IMR-90 (cell line): ENCODE results near the gene GSTK1. TPM values are rescaled to one million over a fixed set of nuclear protein-coding genes. Genes with fewer than 3 reads are reported as not detected.

Experiments
- ATAC-seq: fragments of 200-7000 bp; cut with Tn5 transposase; 2 replicates; pipeline ENCODE4 v1.9.1; 2020; ENCODE audit warnings: low read depth, mild to moderate bottlenecking, moderate library complexity
- BruUV-seq: library from RNA; stranded (reverse); fragments of 400-500 nt; replicated peaks from 2 replicates; lab custom pipeline; 2021; lab: Mats Ljungman, UMichigan
- CTCF ChIA-PET: fragments of 300-600 bp; formaldehyde crosslinking; extraction: SDS; loops from one replicate; lab custom pipeline; 2021; ENCODE audit warnings: antibody characterized with exemption; lab: Yijun Ruan, JAX
- POLR2A ChIA-PET: fragments of 300-600 bp; sonication (Branson Sonifier 250); formaldehyde crosslinking; loops from one replicate; lab custom pipeline; 2022; ENCODE audit warnings: antibody characterized with exemption; ENCODE audit not compliant: unreplicated experiment; lab: Charles Lee
- DNase-seq: peaks from one replicate; pipeline ENCODE4 v3.0.0; 2013
- H2AFZ ChIP-seq: replicated peaks from 2 replicates; pipeline ENCODE3; 2013; ENCODE audit warnings: low read length, mild to moderate bottlenecking; ENCODE audit not compliant: poor library complexity
- H2AK5ac ChIP-seq: 2 replicates; pipeline ENCODE4 v1.6.1; 2013; ENCODE audit warnings: low read depth, low read length, inconsistent platforms
- H2AK9ac ChIP-seq: replicated peaks from 2 replicates; pipeline ENCODE3; 2013; ENCODE audit warnings: mild to moderate bottlenecking, low read depth, low read length, moderate library complexity; ENCODE audit not compliant: poor library complexity
- H2BK120ac ChIP-seq: 2 replicates; pipeline ENCODE4 v1.6.1; 2013; ENCODE audit warnings: low read depth, low read length, inconsistent platforms
- H2BK15ac ChIP-seq: 3 replicates; pipeline ENCODE4 v1.6.1; 2013; ENCODE audit warnings: low read depth, low read length, inconsistent platforms
- H2BK20ac ChIP-seq: 2 replicates; pipeline ENCODE4 v1.6.1; 2013; ENCODE audit warnings: low read depth, mild to moderate bottlenecking, inconsistent platforms, low read length, moderate library complexity
- H2BK5ac ChIP-seq: 2 replicates; pipeline ENCODE4 v1.6.1; 2013; ENCODE audit warnings: mild to moderate bottlenecking, low read depth, low read length, inconsistent platforms; ENCODE audit not compliant: poor library complexity, severe bottlenecking
- H3K14ac ChIP-seq: replicated peaks from 2 replicates; pipeline ENCODE4 v1.6.1; 2013; ENCODE audit warnings: low read depth, low read length, inconsistent platforms
- H3K18ac ChIP-seq: 2 replicates; pipeline ENCODE4 v1.6.1; 2013; ENCODE audit warnings: low read depth, low read length, control low read depth
- H3K23ac ChIP-seq: 2 replicates; pipeline ENCODE4 v1.6.1; 2013; ENCODE audit warnings: low read depth, low read length, inconsistent platforms
- H3K27ac ChIP-seq: 2 replicates; pipeline ENCODE4 v1.5.1; 2013; ENCODE audit warnings: mild to moderate bottlenecking, control low read depth, low read length; ENCODE audit not compliant: insufficient read depth
- H3K27me3 ChIP-seq: 2 replicates; pipeline ENCODE4 v1.6.1; 2013; ENCODE audit warnings: low read length; ENCODE audit not compliant: control insufficient read depth, insufficient read depth
- H3K36me3 ChIP-seq: 2 replicates; pipeline ENCODE4 v1.6.1; 2013; ENCODE audit warnings: low read length, mixed read lengths; ENCODE audit not compliant: control insufficient read depth, insufficient read depth
- H3K4ac ChIP-seq: 2 replicates; pipeline ENCODE4 v1.6.1; 2013; ENCODE audit warnings: low read depth, low read length, inconsistent platforms
- H3K4me1 ChIP-seq: 2 replicates; pipeline ENCODE4 v1.6.1; 2013; ENCODE audit warnings: low read length, mixed read lengths; ENCODE audit not compliant: control insufficient read depth, insufficient read depth
- H3K4me2 ChIP-seq: 2 replicates; pipeline ENCODE4 v1.6.1; 2013; ENCODE audit warnings: low read depth, mild to moderate bottlenecking, control low read depth, low read length, moderate library complexity
- H3K4me3 ChIP-seq: 2 replicates; pipeline ENCODE4 v1.5.1; 2013; ENCODE audit warnings: low read depth, mild to moderate bottlenecking, control low read depth, low read length, moderate library complexity; ENCODE audit not compliant: insufficient read depth
- H3K56ac ChIP-seq: 2 replicates; pipeline ENCODE4 v1.6.1; 2013; ENCODE audit warnings: low read length, inconsistent platforms; ENCODE audit not compliant: insufficient read depth; ENCODE audit errors: extremely low read depth
- H3K79me1 ChIP-seq, 2 experiments: 2 replicates each; pipeline ENCODE4 v1.6.1; 2013; ENCODE audit warnings: low read length in 2 of 2, inconsistent platforms in 1 of 2, low read depth in 1 of 2
- H3K9ac ChIP-seq: 2 replicates; pipeline ENCODE4 v1.6.1; 2013; ENCODE audit warnings: low read depth, low read length, control low read depth
- H3K9me1 ChIP-seq: 2 replicates; pipeline ENCODE4 v1.6.1; 2013; ENCODE audit warnings: low read length, inconsistent platforms; ENCODE audit not compliant: insufficient read depth
- H3K9me3 ChIP-seq: 2 replicates; pipeline ENCODE4 v1.6.1; 2013; ENCODE audit warnings: low read length; ENCODE audit not compliant: control insufficient read depth, insufficient read depth
- H4K20me1 ChIP-seq: 2 replicates; pipeline ENCODE4 v1.6.1; 2013; ENCODE audit warnings: low read length, inconsistent platforms; ENCODE audit not compliant: insufficient read depth
- H4K5ac ChIP-seq: 2 replicates; pipeline ENCODE4 v1.6.1; 2013; ENCODE audit warnings: mild to moderate bottlenecking, low read depth, low read length, control low read depth
- H4K8ac ChIP-seq, 2 experiments: 2 replicates each; pipeline ENCODE4 v1.6.1; 2013; ENCODE audit warnings: low read depth in 2 of 2, low read length in 2 of 2, control low read depth in 1 of 2, inconsistent platforms in 1 of 2
- H4K91ac ChIP-seq: 2 replicates; pipeline ENCODE4 v1.6.1; 2013; ENCODE audit warnings: low read depth, low read length, inconsistent platforms; ENCODE audit not compliant: insufficient read depth
- CEBPB ChIP-seq: IDR thresholded peaks from 2 replicates; pipeline ENCODE4 v1.6.1; 2012; ENCODE audit warnings: low read depth, low read length, improper control_type of control experiment
- FOS ChIP-seq: fragments of 150-350 bp; IDR thresholded peaks from 2 replicates; pipeline ENCODE4 v1.6.1; 2016; ENCODE audit warnings: low read depth, low read length
- MAFK ChIP-seq: IDR thresholded peaks from 2 replicates; pipeline ENCODE4 v1.6.1; 2012; ENCODE audit warnings: low read depth, low read length, improper control_type of control experiment
- MAZ ChIP-seq: IDR thresholded peaks from 2 replicates; pipeline ENCODE4 v1.6.1; 2012; ENCODE audit warnings: low read depth, mild to moderate bottlenecking, low read length, improper control_type of control experiment, moderate library complexity, borderline replicate concordance
- MXI1 ChIP-seq: IDR thresholded peaks from 2 replicates; pipeline ENCODE4 v1.6.1; 2012; ENCODE audit warnings: low read depth, mild to moderate bottlenecking, low read length, moderate library complexity, borderline replicate concordance
- NFE2L2 ChIP-seq: fragments of 150-350 bp; IDR thresholded peaks from 2 replicates; pipeline ENCODE4 v1.6.1; 2016; ENCODE audit warnings: low read depth, mild to moderate bottlenecking, low read length
- RCOR1 ChIP-seq: IDR thresholded peaks from 2 replicates; pipeline ENCODE4 v1.6.1; 2012; ENCODE audit warnings: mild to moderate bottlenecking, low read length, improper control_type of control experiment; ENCODE audit not compliant: insufficient replicate concordance
- RFX5 ChIP-seq: IDR thresholded peaks from 2 replicates; pipeline ENCODE4 v1.8.0; 2012; ENCODE audit warnings: low read depth, mild to moderate bottlenecking, low read length, moderate library complexity
- SMC3 ChIP-seq: fragments of 150-350 bp; IDR thresholded peaks from 2 replicates; pipeline ENCODE4 v1.6.1; 2016; ENCODE audit warnings: low read depth, mild to moderate bottlenecking, antibody characterized with exemption, low read length, moderate library complexity
- WGBS, 2 experiments: methylation state at CpG; one replicate each; pipeline versions ENCODE4 v1.1.5 to v1.1.7; 2013; ENCODE audit warnings: missing lambda C conversion rate in 2 of 2; ENCODE audit not compliant: insufficient read length in 1 of 2; ENCODE audit errors: extremely low coverage in 2 of 2; 5-methylcytosine and 5-hydroxymethylcytosine counted together
- dilution Hi-C: fragments of 300-500 bp; cut with HindIII; formaldehyde crosslinking; loops from one replicate; pipeline ENCODE4 v1.14.3; 2018; ENCODE audit warnings: low sequenced_read_pairs; ENCODE audit not compliant: unreplicated experiment
- in situ Hi-C: fragments of 300-500 bp; cut with MboI; formaldehyde crosslinking; loops from 3 replicates; pipeline ENCODE4 v1.14.3; 2019; ENCODE audit warnings: low sequenced_read_pairs, inconsistent platforms, mixed read lengths
- intact Hi-C: fragments of 100-400 bp; cut with micrococcal nuclease; formaldehyde crosslinking; loops from 2 replicates; pipeline ENCODE4 v1.10.0; 2022
- polyA plus RNA-seq, 3 experiments: library from polyadenylated mRNA; depleted of rRNA; stranded (reverse); fragments of >200 nt; gene quantifications; 2 replicates each; pipeline ENCODE4 v1.2.3, GENCODE V29; 2012; ENCODE audit warnings: low replicate concordance in 1 of 3
- total RNA-seq: library from RNA; depleted of rRNA; stranded (reverse); fragments of >200 nt; gene quantifications from 2 replicates; pipeline ENCODE4 v1.2.3, GENCODE V29; 2012
- TF ChIP-seq, protein P1 (sequence below): conservative IDR thresholded peaks from 2 replicates; pipeline ENCODE4 v1.5.1; 2012; ENCODE audit warnings: mild to moderate bottlenecking, low read depth, low read length, improper control_type of control experiment
- TF ChIP-seq, protein P2 (sequence below): fragments of 150-350 bp; IDR thresholded peaks from 2 replicates; pipeline ENCODE4 v1.6.1; 2016; ENCODE audit warnings: low read depth, mild to moderate bottlenecking, low read length, moderate library complexity, borderline replicate concordance
- TF ChIP-seq, protein P3 (sequence below): fragments of 150-350 bp; IDR thresholded peaks from 2 replicates; pipeline ENCODE4 v1.6.1; 2017; ENCODE audit warnings: mild to moderate bottlenecking, antibody characterized with exemption, low read length, low read depth

GSTK1 gene
- total and polyA plus RNA-seq, 2 of the 4 experiments (the other 2 are of a cell fraction): 64.9 to 111 TPM

DNA sequence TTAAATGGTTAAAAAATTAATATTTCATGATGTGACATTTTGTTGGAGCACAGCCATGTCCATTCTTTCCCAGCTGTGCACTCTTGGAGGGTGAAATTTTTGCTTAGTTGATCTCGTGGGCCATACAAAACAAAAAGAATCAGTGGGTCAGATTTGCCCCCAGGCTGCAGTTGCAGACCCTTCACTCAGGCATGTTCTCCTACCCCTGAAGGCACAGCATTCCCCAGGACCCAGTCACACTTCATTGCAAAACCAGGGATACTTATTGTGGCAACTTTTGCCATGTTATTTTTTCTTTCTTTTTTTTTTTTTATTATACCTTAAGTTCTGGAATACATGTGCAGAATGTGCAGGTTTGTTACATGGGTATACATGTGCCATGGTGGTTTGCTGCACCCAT lies 35.4 kb upstream of the GSTK1 start:
- Histone ChIP-seq H2BK20ac (no peak overlapping the region), H3K4me1 (peaks cover 2% of the 10 kb centered on the region; the same call in 1 of the 2 replicates), H2BK15ac (no peak overlapping the region), H3K9me3 (no peaks in the 10 kb centered on the region), H3K27ac (no peak overlapping the region), H3K79me1 (no peaks in the 10 kb centered on the region), H3K9ac (no peak overlapping the region), H3K4ac (no peak overlapping the region), H2BK120ac (no peak overlapping the region), H4K8ac (no peak overlapping the region), H2BK5ac (no peak overlapping the region), H3K23ac (no peak overlapping the region), H3K27me3 (peaks cover 13% of the 10 kb centered on the region), H2AFZ (no peak overlapping the region), H2AK5ac (no peak overlapping the region), H2AK9ac (no peak overlapping the region), H3K36me3 (no peaks in the 10 kb centered on the region), H3K4me3 (no peak overlapping the region), H3K9me1 (peaks cover 8% of the 10 kb centered on the region; the same call in 1 of the 2 replicates), H3K14ac (no peak overlapping the region), H3K4me2 (no peak overlapping the region), H3K56ac (no peak overlapping the region), H3K18ac (no peak overlapping the region), H4K91ac (no peak overlapping the region), H4K5ac (no peak overlapping the region), H4K20me1 (no peaks in the 10 kb centered on the region)
- DNase-seq (no peak), ATAC-seq (no peak)
- no CpG with 5 or more reads among the region's 1 CpG for WGBS, 2 experiments
- BruUV-seq: no TSS peak
- in situ Hi-C loops: no loop called here
- CTCF ChIA-PET: interaction anchor here (0.9 kb wide), 1 partner anchor 13 kb away, joined by 3 read pairs; no protein-coding TSS in a partner anchor
- intact Hi-C loops: no loop called here
- TF ChIP-seq, protein P1, sequence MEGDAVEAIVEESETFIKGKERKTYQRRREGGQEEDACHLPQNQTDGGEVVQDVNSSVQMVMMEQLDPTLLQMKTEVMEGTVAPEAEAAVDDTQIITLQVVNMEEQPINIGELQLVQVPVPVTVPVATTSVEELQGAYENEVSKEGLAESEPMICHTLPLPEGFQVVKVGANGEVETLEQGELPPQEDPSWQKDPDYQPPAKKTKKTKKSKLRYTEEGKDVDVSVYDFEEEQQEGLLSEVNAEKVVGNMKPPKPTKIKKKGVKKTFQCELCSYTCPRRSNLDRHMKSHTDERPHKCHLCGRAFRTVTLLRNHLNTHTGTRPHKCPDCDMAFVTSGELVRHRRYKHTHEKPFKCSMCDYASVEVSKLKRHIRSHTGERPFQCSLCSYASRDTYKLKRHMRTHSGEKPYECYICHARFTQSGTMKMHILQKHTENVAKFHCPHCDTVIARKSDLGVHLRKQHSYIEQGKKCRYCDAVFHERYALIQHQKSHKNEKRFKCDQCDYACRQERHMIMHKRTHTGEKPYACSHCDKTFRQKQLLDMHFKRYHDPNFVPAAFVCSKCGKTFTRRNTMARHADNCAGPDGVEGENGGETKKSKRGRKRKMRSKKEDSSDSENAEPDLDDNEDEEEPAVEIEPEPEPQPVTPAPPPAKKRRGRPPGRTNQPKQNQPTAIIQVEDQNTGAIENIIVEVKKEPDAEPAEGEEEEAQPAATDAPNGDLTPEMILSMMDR: no peak
- TF ChIP-seq, protein P2, sequence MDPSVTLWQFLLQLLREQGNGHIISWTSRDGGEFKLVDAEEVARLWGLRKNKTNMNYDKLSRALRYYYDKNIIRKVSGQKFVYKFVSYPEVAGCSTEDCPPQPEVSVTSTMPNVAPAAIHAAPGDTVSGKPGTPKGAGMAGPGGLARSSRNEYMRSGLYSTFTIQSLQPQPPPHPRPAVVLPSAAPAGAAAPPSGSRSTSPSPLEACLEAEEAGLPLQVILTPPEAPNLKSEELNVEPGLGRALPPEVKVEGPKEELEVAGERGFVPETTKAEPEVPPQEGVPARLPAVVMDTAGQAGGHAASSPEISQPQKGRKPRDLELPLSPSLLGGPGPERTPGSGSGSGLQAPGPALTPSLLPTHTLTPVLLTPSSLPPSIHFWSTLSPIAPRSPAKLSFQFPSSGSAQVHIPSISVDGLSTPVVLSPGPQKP: no peak
- TF ChIP-seq MAZ (no peak), CEBPB (no peak), FOS (no peak), MAFK (no peak), NFE2L2 (no peak), MXI1 (no peak), SMC3 (no peak), RFX5 (no peak), RCOR1 (no peak)
- TF ChIP-seq, protein P3, sequence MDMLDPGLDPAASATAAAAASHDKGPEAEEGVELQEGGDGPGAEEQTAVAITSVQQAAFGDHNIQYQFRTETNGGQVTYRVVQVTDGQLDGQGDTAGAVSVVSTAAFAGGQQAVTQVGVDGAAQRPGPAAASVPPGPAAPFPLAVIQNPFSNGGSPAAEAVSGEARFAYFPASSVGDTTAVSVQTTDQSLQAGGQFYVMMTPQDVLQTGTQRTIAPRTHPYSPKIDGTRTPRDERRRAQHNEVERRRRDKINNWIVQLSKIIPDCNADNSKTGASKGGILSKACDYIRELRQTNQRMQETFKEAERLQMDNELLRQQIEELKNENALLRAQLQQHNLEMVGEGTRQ: no peak
- POLR2A ChIA-PET: no interaction called here
- dilution Hi-C loops: no loop called here
